Adipose tissue (tissue), 3 donors: ENCODE data around the gene MRPL54. TPM values are rescaled to one million over a fixed set of nuclear protein-coding genes. Genes with fewer than 3 reads are reported as not detected.
"Not testable (repeated sequence)": the region's sequence is repeated elsewhere in the genome, so short reads cannot be mapped to it uniquely, and the experiment has no call there.

Experiments used
- H3K27ac ChIP-seq: one replicate; pipeline ENCODE4 v1.5.1; 2013; ENCODE audit warnings: low read depth, low read length
- WGBS, 3 donors: extraction: QIAGEN DNeasy Blood & Tissue Kit; methylation state at CpG; one replicate each; pipeline ENCODE4 v1.1.7; 2013; 5-methylcytosine and 5-hydroxymethylcytosine counted together
- polyA plus RNA-seq, 3 donors: library from polyadenylated mRNA; stranded (reverse); fragments of 200-250 nt; gene quantifications; one replicate each; pipeline ENCODE4 v1.2.3, GENCODE V29; 2013
- donor health status: healthy with polysubstance abuse.
- donor health status: Bipolar disorder and iron deficiency.
- donor health status: healthy.

The MRPL54 gene
- polyA plus RNA-seq, 3 donors = 89.4 to 128 (median 114) TPM

GRCh38 chr19:3796358-3796757, 33.9 kb downstream of the MRPL54 start:
- 84 to 94% (median 91%) methylated on average over 2 of the region's 2 CpGs for WGBS, 3 donors
- H3K27ac ChIP-seq = no peak overlapping the region

- no peak overlapping the region for H3K27ac ChIP-seq
- WGBS, 3 donors = 53 to 63% (median 61%) methylated on average over 6 of the region's 6 CpGs
Measured at GRCh38 chr19:3798137-3798536, 35.7 kb downstream of the MRPL54 start.

- H3K27ac ChIP-seq = no peak overlapping the region
- 30 to 34% (median 33%) methylated on average over 21 of the region's 21 CpGs for WGBS, 3 donors
Measured at GRCh38 chr19:3800996-3801395, 38.5 kb downstream of the MRPL54 start.

- WGBS, 3 donors = 2 to 3% (median 3%) methylated on average over 45 to 46 of the region's 46 CpGs
- no peak overlapping the region for H3K27ac ChIP-seq
Measured at GRCh38 chr19:3801412-3802096, 39.1 kb downstream of the MRPL54 start.

GRCh38 chr19:3803114-3803888, 40.8 kb downstream of the MRPL54 start:
- H3K27ac ChIP-seq = no peak overlapping the region
- WGBS, 3 donors = 71 to 87% (median 81%) methylated on average over 22 to 24 of the region's 24 CpGs

GRCh38 chr19:3803986-3804385, 41.5 kb downstream of the MRPL54 start:
- H3K27ac ChIP-seq = no peak overlapping the region
- 51 to 75% (median 73%) methylated on average over 10 of the region's 10 CpGs for WGBS, 3 donors

GRCh38 chr19:3804429-3804828, 41.9 kb downstream of the MRPL54 start:
- H3K27ac ChIP-seq = no peak overlapping the region
- 64 to 73% (median 71%) methylated on average over 12 to 13 of the region's 13 CpGs for WGBS, 3 donors

GRCh38 chr19:3805859-3806258, 43.4 kb downstream of the MRPL54 start:
- 83 to 88% (median 87%) methylated on average over 25 to 29 of the region's 29 CpGs for WGBS, 3 donors

GRCh38 chr19:3807131-3807480, 44.6 kb downstream of the MRPL54 start:
- H3K27ac ChIP-seq = no peak overlapping the region
- WGBS, 3 donors = 66 to 89% (median 73%) methylated on average over 15 to 19 of the region's 19 CpGs

More at GRCh38 chr19:3805859-3806258, 43.4 kb downstream of the MRPL54 start:
- no peak overlapping the region for H3K27ac ChIP-seq

GRCh38 chr19:3807574-3808354, 45.3 kb downstream of the MRPL54 start:
- no peak overlapping the region for H3K27ac ChIP-seq
- WGBS, 3 donors = 92 to 97% (median 93%) methylated on average over 35 of the region's 35 CpGs

GRCh38 chr19:3808420-3809143, 46.1 kb downstream of the MRPL54 start:
- no peak overlapping the region for H3K27ac ChIP-seq
- WGBS, 3 donors = 77 to 84% (median 83%) methylated on average over 29 to 33 of the region's 33 CpGs

GRCh38 chr19:3809881-3810707, 47.6 kb downstream of the MRPL54 start:
- H3K27ac ChIP-seq = no peak overlapping the region
- 67 to 77% (median 72%) methylated on average over 25 to 26 of the region's 26 CpGs for WGBS, 3 donors

GRCh38 chr19:3810708-3811355, 48.4 kb downstream of the MRPL54 start:
- 57 to 74% (median 70%) methylated on average over 34 to 38 of the region's 38 CpGs for WGBS, 3 donors
- H3K27ac ChIP-seq = no peak overlapping the region

- no peak overlapping the region for H3K27ac ChIP-seq
- WGBS, 3 donors = 66 to 87% (median 73%) methylated on average over 22 of the region's 22 CpGs
Measured at GRCh38 chr19:3813473-3814392, 51.3 kb downstream of the MRPL54 start.

GRCh38 chr19:3814648-3815047, 52.2 kb downstream of the MRPL54 start:
- 89 to 94% (median 91%) methylated on average over 4 of the region's 4 CpGs for WGBS, 3 donors
- no peak overlapping the region for H3K27ac ChIP-seq

GRCh38 chr19:3816148-3816547, 53.7 kb downstream of the MRPL54 start:
- not testable (repeated sequence) for H3K27ac ChIP-seq
- 92 to 96% (median 95%) methylated on average over 9 of the region's 9 CpGs for WGBS, 3 donors
